Activated T-cell treated with anti-CD3 and anti-CD28 coated beads, Interleukin-2, amount 50 U/mL, for 72 hours (primary cell): ENCODE results near the gene COL18A1. TPM values are rescaled to one million over a fixed set of nuclear protein-coding genes. Genes with fewer than 3 reads are reported as not detected.

ENCODE experiments used
- ATAC-seq, 2 donors: fragments of 150-1000 bp; cut with Tn5 transposase; replicated peaks in 1 of 2; 2 replicates each; pipeline ENCODE4 v1.10.0; 2021; ENCODE audit warnings: moderate library complexity in 2 of 2, mild to moderate bottlenecking in 1 of 2
- DNase-seq, 2 donors: peaks; one replicate each; pipeline ENCODE4 v3.0.0; 2021 to 2022; ENCODE audit warnings: mixed read lengths in 1 of 2
- H3K27ac Mint-ChIP-seq: one replicate; pipeline ENCODE4 v1.8.0; 2022; ENCODE audit warnings: mild to moderate bottlenecking, moderate library complexity, mixed read lengths
- H3K27me3 Mint-ChIP-seq: one replicate; pipeline ENCODE4 v1.8.0; 2022; ENCODE audit warnings: low read depth, mixed read lengths
- H3K36me3 Mint-ChIP-seq, 2 donors: one replicate each; pipeline ENCODE4 v1.8.0; 2022; ENCODE audit warnings: mixed read lengths in 2 of 2, mild to moderate bottlenecking in 1 of 2; ENCODE audit not compliant: insufficient read depth in 2 of 2
- H3K4me1 Mint-ChIP-seq: one replicate; pipeline ENCODE4 v1.8.0; 2022; ENCODE audit warnings: low read depth, mixed read lengths
- H3K4me3 Mint-ChIP-seq, 2 donors: one replicate each; pipeline ENCODE4 v1.8.0; 2022; ENCODE audit warnings: mild to moderate bottlenecking in 2 of 2, mixed read lengths in 2 of 2, moderate library complexity in 2 of 2
- H3K9me3 Mint-ChIP-seq, 2 donors: one replicate each; pipeline ENCODE4 v1.8.0; 2022; ENCODE audit warnings: mixed read lengths in 2 of 2
- total RNA-seq, 2 donors: library from RNA; stranded (reverse); gene quantifications; one replicate each; pipeline ENCODE4 v1.2.3, GENCODE V29; 2022

The COL18A1 gene
- total RNA-seq, 2 donors from 2014 or later = 4.9 to 7.5 TPM

- peaks cover 5% of the 10 kb centered on the region in 2 donors for H3K9me3 Mint-ChIP-seq
- no peak for DNase-seq
- H3K36me3 Mint-ChIP-seq = peaks cover 4 to 7% of the 10 kb centered on the region in 2 donors
- H3K4me1 Mint-ChIP-seq = no peaks in the 10 kb centered on the region
- no peaks in the 10 kb centered on the region for H3K27me3 Mint-ChIP-seq
- H3K4me3 Mint-ChIP-seq = no peak overlapping the region
- ATAC-seq = no peak
- no peak overlapping the region for H3K27ac Mint-ChIP-seq
These were observed 53.6 kb downstream of the COL18A1 start for GRCh38 chr21:45458281-45459170.

DNA sequence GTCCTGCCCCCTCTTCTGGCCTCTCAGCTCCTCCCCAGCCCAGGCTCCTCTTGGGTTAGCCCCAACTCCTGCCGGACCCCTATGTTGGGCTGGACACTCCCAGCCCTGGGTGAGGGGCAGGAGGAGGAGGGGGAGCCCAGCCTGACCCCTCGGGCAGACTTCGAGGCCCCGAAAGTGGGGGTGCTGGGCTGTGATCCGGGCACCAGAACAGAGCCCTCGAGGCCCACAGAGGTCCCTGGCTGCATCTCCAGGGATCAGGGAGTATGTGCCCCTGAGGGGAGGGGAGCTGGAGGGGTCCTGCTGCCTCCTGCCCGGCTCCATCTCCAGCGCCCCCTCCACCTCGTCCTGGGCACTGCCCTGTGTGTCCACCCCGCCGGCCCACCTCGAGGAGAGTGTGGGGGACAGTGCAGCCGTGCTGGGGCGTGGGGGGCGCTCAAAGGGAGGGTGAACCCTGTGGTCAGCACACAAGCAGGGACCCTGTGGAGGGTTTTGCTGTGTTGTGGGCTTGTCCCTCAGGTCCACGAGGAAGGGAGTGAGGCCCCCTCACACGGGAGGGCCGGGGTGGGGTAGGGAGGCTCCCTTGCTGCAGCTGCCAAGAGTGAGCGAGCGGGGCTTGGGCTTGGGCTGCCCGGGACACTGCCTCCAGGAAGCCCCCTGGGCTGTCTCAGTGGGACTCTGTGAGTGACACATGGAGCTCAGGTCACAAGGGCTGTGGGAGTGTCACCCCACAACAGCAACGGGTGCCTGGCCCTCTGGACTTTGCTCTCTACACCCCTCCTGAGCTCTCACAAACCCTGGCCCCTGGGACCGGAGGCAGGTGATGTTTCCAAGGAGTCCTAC, 54.4 kb downstream of the COL18A1 start:
- DNase-seq (no peak), ATAC-seq (no peak)
- Mint-ChIP-seq H3K9me3 (peaks cover 5% of the 10 kb centered on the region in 2 donors), H3K4me3 (no peak overlapping the region), H3K27ac (no peak overlapping the region), H3K36me3 (peaks cover 4 to 7% of the 10 kb centered on the region in 2 donors), H3K4me1 (no peaks in the 10 kb centered on the region), H3K27me3 (no peaks in the 10 kb centered on the region)

DNA sequence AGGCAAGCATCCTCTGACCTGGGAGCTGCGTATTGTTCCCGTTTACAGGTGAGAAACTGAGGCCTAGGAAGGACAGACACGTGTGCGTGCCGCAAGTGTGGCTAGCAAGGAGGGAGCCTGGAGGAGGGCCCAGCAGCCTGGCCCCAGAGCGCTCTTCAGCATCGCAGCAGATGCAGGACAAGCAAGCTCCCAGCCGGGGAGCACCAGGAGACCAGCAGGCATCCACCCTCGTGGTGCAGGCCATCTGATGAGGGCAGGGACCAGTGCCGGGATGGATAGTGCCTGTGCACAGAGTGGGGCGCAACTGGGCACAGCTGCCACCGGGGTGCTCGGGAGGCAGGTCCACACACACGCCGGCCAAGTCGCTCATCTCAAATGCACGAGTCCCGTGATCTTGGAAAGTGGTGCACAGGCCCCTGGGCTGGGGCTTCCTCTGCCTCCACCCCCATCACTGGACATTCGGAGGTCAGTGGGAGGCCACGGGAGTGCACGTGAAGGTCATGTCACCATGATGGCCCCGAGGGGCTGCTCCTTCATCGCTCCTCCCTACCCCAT, 55.1 kb downstream of the COL18A1 start:
- ATAC-seq = no peak
- DNase-seq = no peak

GRCh38 chr21:45460611-45461368, 55.8 kb downstream of the COL18A1 start:
- no peak overlapping the region for H3K27ac Mint-ChIP-seq
- peaks cover 4 to 7% of the 10 kb centered on the region in 2 donors for H3K36me3 Mint-ChIP-seq
- no peak for ATAC-seq
- DNase-seq = no peak
- peaks cover 5% of the 10 kb centered on the region in 2 donors for H3K9me3 Mint-ChIP-seq
- no peaks in the 10 kb centered on the region for H3K27me3 Mint-ChIP-seq
- no peaks in the 10 kb centered on the region for H3K4me1 Mint-ChIP-seq
- no peak overlapping the region for H3K4me3 Mint-ChIP-seq

More for the DNA sequence above, 55.1 kb downstream of the COL18A1 start:
- peaks cover 5% of the 10 kb centered on the region in 2 donors for H3K9me3 Mint-ChIP-seq
- peaks cover 4 to 7% of the 10 kb centered on the region in 2 donors for H3K36me3 Mint-ChIP-seq
- no peaks in the 10 kb centered on the region for H3K27me3 Mint-ChIP-seq
- no peak overlapping the region for H3K27ac Mint-ChIP-seq
- H3K4me3 Mint-ChIP-seq = no peak overlapping the region
- no peaks in the 10 kb centered on the region for H3K4me1 Mint-ChIP-seq

DNA sequence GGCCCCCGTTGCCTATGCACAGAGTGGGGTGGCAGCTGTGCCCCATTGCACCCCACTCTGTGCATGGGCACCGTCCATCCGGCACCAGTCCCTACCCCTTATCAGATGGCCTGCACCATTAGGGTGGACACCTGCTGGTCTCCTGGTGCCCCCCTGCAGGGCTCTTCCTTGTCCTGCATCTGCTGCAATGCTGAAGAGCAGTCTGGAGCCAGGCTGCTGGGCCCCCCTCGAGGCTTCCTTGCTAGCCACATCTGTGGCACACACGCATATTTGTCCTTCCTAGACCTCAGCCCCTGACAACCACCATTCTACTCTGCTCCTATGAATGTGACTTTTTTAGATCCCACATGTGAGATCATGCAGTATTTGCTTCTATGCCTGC, 56.4 kb downstream of the COL18A1 start:
- peaks cover 4 to 7% of the 10 kb centered on the region in 2 donors for H3K36me3 Mint-ChIP-seq
- H3K9me3 Mint-ChIP-seq = peaks cover 5% of the 10 kb centered on the region in 2 donors
- DNase-seq = no peak
- no peak for ATAC-seq
- H3K27ac Mint-ChIP-seq = no peak overlapping the region
- no peak overlapping the region for H3K4me3 Mint-ChIP-seq
- H3K4me1 Mint-ChIP-seq = no peaks in the 10 kb centered on the region
- H3K27me3 Mint-ChIP-seq = no peaks in the 10 kb centered on the region

GRCh38 chr21:45461806-45462341, 56.9 kb downstream of the COL18A1 start:
- no peak for ATAC-seq
- no peak overlapping the region for H3K27ac Mint-ChIP-seq
- peaks cover 5% of the 10 kb centered on the region in 2 donors for H3K9me3 Mint-ChIP-seq
- H3K36me3 Mint-ChIP-seq = peaks cover 4 to 7% of the 10 kb centered on the region in 2 donors
- no peaks in the 10 kb centered on the region for H3K27me3 Mint-ChIP-seq
- no peaks in the 10 kb centered on the region for H3K4me1 Mint-ChIP-seq
- DNase-seq = no peak
- H3K4me3 Mint-ChIP-seq = no peak overlapping the region

DNA sequence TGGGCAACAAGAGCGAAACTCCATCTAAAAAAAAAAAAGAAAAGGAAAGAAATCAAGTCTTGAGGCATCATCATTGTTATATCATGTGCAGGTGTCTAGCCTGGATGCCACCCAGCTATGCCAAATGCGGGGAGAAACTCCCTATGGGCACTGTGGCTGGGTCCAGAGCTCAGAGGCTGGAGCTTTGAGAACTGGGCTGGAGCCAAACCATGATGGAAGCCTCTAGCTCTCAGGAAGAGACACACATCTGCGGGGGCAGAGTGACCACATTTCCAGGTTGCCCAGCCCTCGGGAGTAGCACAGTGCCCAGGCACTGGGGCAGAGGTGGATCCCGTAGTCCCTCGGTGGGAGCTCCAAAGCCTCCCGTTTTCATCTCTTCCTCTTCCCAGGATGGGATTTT, 58.9 kb downstream of the COL18A1 start:
- Mint-ChIP-seq H3K27me3 (no peaks in the 10 kb centered on the region), H3K36me3 (peaks cover 4 to 7% of the 10 kb centered on the region in 2 donors), H3K4me3 (no peak overlapping the region), H3K4me1 (no peaks in the 10 kb centered on the region), H3K9me3 (peaks cover 5% of the 10 kb centered on the region in 2 donors), H3K27ac (no peak overlapping the region)
- DNase-seq (no peak), ATAC-seq (no peak)

DNA sequence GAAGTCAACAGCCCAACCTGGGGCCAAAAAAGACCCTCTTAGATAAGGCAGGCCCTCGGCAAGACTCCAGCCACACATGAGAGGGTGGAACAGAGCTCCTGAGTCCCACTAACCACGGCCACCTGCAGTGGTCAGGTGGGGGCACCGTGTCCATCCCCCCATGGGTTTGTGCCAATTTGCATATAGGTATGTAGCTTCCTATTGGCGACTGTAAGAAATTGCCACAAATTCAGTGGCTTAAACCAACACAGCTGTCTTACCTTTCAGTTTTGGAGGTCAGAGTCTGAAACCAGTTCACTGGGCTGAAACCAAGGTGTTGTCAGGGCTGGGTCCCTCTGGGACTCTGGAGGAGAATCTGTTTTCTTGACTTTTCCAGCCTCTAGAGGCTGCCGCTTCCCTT, 59.3 kb downstream of the COL18A1 start:
- no peak overlapping the region for H3K27ac Mint-ChIP-seq
- ATAC-seq = no peak

DNA sequence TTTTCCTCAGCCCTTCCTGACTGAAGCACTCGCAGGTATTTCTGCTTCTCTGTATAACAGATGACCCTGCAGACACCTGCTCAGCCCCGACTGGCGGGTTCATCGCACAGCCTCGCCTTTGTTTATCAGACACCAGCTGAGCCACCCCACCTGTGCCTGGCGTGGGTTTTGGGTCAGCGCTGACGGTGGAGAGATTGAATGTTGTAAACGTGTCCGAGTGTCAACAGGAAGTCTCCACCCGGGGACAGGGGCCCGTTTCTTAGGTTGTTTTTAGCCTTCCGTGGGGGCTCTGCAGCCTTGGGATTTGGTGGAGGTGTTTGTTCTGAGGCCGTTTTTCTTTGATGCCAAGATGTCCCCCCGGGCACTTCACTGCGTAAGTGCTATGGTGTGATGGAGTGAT, 60.1 kb downstream of the COL18A1 start:
- Mint-ChIP-seq H3K27ac (no peak overlapping the region), H3K4me3 (no peak overlapping the region), H3K36me3 (peaks cover 4 to 7% of the 10 kb centered on the region in 2 donors), H3K9me3 (peaks cover 5% of the 10 kb centered on the region in 2 donors), H3K27me3 (no peaks in the 10 kb centered on the region), H3K4me1 (no peaks in the 10 kb centered on the region)
- DNase-seq (no peak), ATAC-seq (no peak)

More for the DNA sequence above, 59.3 kb downstream of the COL18A1 start:
- Mint-ChIP-seq H3K9me3 (peaks cover 5% of the 10 kb centered on the region in 2 donors), H3K27me3 (no peaks in the 10 kb centered on the region), H3K4me1 (no peaks in the 10 kb centered on the region), H3K36me3 (peaks cover 4 to 7% of the 10 kb centered on the region in 2 donors), H3K4me3 (no peak overlapping the region)
- no peak for DNase-seq

DNA sequence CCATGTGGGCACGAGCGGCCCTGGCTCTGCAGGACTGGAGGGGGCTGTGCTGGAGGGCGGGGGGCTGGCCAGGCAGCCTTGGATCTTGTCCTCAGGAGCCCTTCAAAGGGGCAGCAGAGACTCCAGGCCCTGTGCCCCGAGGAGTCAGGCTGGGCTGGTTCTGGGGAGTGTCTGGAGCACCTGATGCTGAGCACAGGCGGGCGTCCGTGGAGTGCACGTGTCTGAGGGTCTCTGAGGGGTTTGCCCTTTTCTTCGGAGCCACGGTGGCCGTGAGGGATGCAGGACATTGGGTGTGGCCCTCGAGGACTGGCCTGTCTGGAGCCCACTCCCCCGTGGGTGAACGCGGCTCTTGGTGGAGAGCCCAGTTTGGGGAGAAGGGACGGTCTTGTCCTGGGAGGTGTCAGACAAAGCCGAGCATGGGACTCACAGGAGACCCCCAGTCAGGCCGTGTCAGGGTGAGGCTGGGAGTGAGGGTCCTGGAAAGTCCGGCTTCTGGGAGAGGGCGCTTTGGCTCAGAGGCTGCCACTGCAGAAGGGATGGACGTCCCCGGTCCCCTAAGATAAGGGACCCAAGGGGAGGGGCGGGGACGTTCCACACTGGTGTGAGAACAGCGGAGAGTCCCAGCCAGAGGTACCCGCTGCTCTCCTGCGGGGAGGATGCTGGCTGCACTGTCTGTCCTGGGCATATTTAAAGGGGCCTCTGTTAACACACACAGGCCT, 60.8 kb downstream of the COL18A1 start:
- Mint-ChIP-seq H3K36me3 (peaks cover 4 to 7% of the 10 kb centered on the region in 2 donors), H3K4me3 (no peak overlapping the region), H3K4me1 (no peaks in the 10 kb centered on the region), H3K9me3 (peaks cover 5% of the 10 kb centered on the region in 2 donors), H3K27me3 (no peaks in the 10 kb centered on the region), H3K27ac (no peak overlapping the region)
- ATAC-seq = peak in 1 of 2 donors; percentile 3
- DNase-seq = no peak

DNA sequence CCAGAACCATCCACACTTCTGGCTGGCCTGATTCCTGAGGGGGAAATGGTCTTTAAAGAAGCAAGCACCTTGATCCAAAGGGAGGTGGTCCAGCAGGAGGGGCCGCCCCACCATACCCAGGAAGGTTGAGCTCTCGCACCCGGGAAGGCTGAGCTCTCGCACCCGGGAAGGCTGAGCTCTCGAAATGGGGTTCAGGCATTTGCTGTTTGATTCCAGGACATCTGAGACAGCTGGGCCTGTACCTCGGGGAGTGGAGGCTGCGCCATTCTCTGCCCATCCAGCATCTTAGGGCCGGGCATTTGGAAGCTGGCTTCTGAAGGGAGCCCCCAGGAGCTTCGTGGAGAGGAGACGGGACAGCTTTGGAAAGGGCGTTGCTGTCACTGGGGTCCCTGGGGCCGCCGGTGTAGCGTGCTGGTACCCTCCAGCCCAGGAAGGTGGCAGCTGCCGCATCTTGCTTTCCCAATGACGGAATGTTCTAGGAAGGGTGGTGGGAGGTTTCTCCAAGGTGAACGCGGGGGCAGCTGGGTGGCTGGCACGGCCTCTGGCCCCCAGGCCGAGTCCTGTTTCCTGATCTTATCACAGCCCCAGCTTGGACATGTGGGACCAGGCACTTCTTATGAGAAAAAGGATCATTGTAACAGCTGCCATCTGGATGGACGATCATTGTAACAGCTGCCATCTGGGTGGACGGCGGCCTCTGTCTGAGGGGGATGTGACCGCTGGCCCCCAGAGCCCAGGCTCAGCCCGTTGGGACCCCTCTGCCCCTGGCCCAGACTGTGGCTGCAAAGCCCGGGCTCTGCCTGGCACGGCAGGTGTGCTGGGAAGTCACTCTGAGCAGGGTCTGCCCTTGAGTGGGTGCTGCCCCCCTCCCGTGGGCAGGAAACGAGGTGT, 61.6 kb downstream of the COL18A1 start:
- H3K4me3 Mint-ChIP-seq = no peak overlapping the region
- peaks cover 4 to 7% of the 10 kb centered on the region in 2 donors for H3K36me3 Mint-ChIP-seq
- H3K9me3 Mint-ChIP-seq = peaks cover 5% of the 10 kb centered on the region in 2 donors
- no peak overlapping the region for H3K27ac Mint-ChIP-seq
- no peaks in the 10 kb centered on the region for H3K27me3 Mint-ChIP-seq
- DNase-seq = no peak
- peaks cover 8% of the 10 kb centered on the region for H3K4me1 Mint-ChIP-seq
- ATAC-seq = no peak
